Measurements from ENCODE around the gene SH3TC1. TPM values are rescaled to one million over a fixed set of nuclear protein-coding genes. Genes with fewer than 3 reads are reported as not detected.
A peak's percentile ranks its signal among the peaks of the same experiment; 100 is the strongest.

Gene SH3TC1
- total RNA-seq, 6 donors from 2014 or later: 34.1 to 193 (median 81.4) TPM

DNA sequence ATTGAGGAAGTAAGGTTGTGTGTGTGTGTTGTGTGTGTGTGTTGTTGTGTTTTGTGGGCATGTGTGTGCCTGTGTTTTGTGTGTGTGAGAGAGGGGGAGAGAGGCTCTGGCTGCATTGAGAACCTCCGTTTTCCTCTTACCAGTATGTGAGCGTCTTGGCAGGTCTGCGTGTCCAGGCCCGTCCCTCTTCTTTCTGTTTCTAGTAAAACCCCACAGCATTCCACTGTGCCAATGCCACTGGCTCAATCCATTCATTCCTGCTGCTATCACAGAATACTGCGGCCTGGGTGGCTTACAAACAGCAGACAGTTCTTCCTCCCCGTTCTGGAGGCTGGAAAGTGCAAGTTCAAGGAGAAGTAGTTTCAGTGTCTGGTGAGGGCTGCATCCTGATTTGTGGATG lies 55.0 kb downstream of the SH3TC1 start:
- H3K27ac ChIP-seq: no peak overlapping the region
- H3K4me3 ChIP-seq: no peak overlapping the region
- WGBS, 2 donors: 79 to 89% methylated on average over 6 of the region's 6 CpGs
- no peak for DNase-seq
- ATAC-seq (ENCODE audit: low FRiP score in 2 of 2): no peak
- TF ChIP-seq EP300 (IDR thresholded peaks at IDR 0.05) (no peak), POLR2A (IDR thresholded peaks at IDR 0.05) (no peak), POLR2AphosphoS5 (IDR thresholded peaks at IDR 0.05) (no peak)
- TF ChIP-seq, protein P1, sequence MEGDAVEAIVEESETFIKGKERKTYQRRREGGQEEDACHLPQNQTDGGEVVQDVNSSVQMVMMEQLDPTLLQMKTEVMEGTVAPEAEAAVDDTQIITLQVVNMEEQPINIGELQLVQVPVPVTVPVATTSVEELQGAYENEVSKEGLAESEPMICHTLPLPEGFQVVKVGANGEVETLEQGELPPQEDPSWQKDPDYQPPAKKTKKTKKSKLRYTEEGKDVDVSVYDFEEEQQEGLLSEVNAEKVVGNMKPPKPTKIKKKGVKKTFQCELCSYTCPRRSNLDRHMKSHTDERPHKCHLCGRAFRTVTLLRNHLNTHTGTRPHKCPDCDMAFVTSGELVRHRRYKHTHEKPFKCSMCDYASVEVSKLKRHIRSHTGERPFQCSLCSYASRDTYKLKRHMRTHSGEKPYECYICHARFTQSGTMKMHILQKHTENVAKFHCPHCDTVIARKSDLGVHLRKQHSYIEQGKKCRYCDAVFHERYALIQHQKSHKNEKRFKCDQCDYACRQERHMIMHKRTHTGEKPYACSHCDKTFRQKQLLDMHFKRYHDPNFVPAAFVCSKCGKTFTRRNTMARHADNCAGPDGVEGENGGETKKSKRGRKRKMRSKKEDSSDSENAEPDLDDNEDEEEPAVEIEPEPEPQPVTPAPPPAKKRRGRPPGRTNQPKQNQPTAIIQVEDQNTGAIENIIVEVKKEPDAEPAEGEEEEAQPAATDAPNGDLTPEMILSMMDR (IDR thresholded peaks at IDR 0.05): no peak
- no peaks in the 10 kb centered on the region for H3K36me3 ChIP-seq
- H3K4me1 ChIP-seq: no peaks in the 10 kb centered on the region
- H3K27me3 ChIP-seq: no peaks in the 10 kb centered on the region
- no peaks in the 10 kb centered on the region for H3K9me3 ChIP-seq

DNA sequence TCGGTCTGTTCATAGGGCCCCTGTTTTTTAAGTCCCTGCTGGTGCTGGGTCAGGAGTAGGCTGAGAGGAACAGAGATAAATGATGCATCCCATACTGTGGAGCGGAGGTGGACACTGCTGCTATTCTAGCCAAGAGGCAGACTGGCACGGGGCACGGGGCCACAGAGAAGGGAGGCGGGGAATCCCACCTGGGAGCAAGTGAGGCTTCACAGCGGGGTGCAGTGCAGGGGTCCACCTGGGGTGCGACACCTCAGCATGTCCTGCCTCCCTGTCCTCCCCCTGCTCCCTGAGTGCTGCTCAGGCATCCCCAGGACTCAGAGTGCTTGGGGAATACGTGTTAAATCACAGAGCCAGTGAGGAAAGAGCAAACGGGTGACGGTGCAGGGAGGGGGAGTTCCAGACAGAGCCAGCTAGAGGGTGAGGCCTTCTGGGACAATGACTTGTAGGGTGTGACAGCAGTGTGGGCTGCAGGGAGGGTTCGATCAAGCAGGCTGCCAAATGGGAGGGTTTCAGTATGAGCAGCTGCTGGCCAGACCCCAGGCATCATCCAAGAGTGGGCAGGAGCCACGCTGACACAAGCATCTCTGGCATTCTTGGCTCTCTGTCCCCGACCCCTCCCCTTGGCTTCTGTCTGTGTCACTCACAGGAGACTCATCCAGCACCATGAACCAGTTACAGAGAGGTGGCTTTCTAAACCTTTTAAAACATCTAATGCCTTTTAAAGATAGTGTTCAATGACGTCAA lies 56.8 kb downstream of the SH3TC1 start:
- no peak overlapping the region for H3K27ac ChIP-seq
- DNase-seq (peak in 1 of 2 donors; percentile 52), ATAC-seq (ENCODE audit: low FRiP score in 2 of 2) (peak; percentile 20 to 87)
- H3K4me3 ChIP-seq: no peak overlapping the region
- H3K27me3 ChIP-seq: no peaks in the 10 kb centered on the region
- no peaks in the 10 kb centered on the region for H3K9me3 ChIP-seq
- H3K4me1 ChIP-seq: peaks cover 0 to 9% (median 3%) of the 10 kb centered on the region in 4 donors
- no peaks in the 10 kb centered on the region for H3K36me3 ChIP-seq
- no peak for TF ChIP-seq POLR2A (IDR thresholded peaks at IDR 0.05)
- no peak for TF ChIP-seq EP300 (IDR thresholded peaks at IDR 0.05)
- TF ChIP-seq, protein P1 (IDR thresholded peaks at IDR 0.05): no peak
- no peak for TF ChIP-seq POLR2AphosphoS5 (IDR thresholded peaks at IDR 0.05)
- 66 to 67% methylated on average over 9 to 14 of the region's 14 CpGs for WGBS, 2 donors

DNA sequence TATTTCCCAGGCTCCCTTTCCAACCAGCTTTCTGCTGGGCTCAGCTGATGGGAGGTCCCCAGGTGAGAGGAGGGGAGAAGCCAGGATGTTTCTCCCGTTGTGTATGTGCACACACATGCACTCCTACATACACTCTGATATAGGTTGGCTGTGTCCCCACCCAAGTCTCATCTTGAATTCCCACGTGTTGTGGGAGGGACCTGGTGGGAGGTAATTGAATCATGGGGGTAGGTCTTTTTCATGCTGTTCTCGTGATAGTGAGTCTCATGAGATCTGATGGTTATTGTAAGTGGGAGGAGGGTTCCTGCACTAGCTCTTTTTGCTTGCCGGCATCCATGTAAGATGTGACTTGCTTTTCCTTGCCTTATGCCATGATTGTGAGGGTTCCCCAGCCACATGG lies 58.8 kb downstream of the SH3TC1 start:
- Histone ChIP-seq H3K27me3 (no peaks in the 10 kb centered on the region), H3K27ac (no peak overlapping the region), H3K4me3 (no peak overlapping the region), H3K36me3 (no peaks in the 10 kb centered on the region), H3K9me3 (no peaks in the 10 kb centered on the region), H3K4me1 (peaks cover 0 to 12% (median 3%) of the 10 kb centered on the region in 4 donors)
- ATAC-seq (ENCODE audit: low FRiP score in 2 of 2): no peak
- DNase-seq: no peak
- 66 to 81% methylated on average over 4 of the region's 4 CpGs for WGBS, 2 donors
- TF ChIP-seq POLR2AphosphoS5 (IDR thresholded peaks at IDR 0.05) (no peak), POLR2A (IDR thresholded peaks at IDR 0.05) (no peak)
- TF ChIP-seq, protein P1 (IDR thresholded peaks at IDR 0.05): no peak

DNA sequence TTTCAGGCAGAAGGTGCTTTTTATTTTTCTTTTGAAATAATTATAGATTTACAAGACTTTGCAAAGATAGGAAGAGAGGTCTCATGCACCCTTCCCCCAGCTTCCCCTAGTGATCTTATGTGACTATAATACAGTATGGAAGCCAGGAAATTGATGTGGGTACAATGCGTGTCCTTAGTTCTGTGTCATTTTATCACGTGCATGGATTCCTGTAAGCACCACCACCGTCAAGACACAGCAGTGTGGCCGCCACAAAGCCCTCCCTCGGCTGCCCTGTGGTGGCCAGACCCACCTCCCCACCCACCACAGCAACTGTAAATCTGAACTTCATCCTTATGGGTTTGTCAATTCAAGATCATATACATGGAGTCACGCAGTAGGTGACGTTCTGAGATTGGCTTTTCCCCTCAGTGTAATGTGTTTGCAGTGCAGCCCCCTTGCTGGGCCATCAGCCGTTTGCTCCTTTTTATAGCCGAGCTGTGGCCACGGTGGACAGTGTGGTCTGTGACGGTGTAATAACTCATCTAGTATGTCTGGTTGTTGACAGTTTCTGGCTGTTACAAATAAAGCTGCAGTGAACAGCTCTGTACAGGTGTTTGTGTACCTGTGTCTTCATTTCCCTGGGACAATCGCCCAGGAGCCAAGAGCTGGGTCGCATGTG lies 59.6 kb downstream of the SH3TC1 start:
- no peaks in the 10 kb centered on the region for H3K27me3 ChIP-seq
- TF ChIP-seq POLR2A (IDR thresholded peaks at IDR 0.05) (no peak), EP300 (IDR thresholded peaks at IDR 0.05) (no peak), POLR2AphosphoS5 (IDR thresholded peaks at IDR 0.05) (no peak)
- TF ChIP-seq, protein P1 (IDR thresholded peaks at IDR 0.05): no peak
- H3K36me3 ChIP-seq: no peaks in the 10 kb centered on the region
- H3K4me3 ChIP-seq: no peak overlapping the region
- no peak overlapping the region for H3K27ac ChIP-seq
- ATAC-seq (ENCODE audit: low FRiP score in 2 of 2) (no peak), DNase-seq (no peak)
- WGBS, 2 donors: 54 to 68% methylated on average over 13 of the region's 13 CpGs
- H3K9me3 ChIP-seq: no peaks in the 10 kb centered on the region
- H3K4me1 ChIP-seq: peaks cover 0 to 12% (median 3%) of the 10 kb centered on the region in 4 donors
